ENCODE results near the gene SNAP25.

SNAP25 gene

DNA sequence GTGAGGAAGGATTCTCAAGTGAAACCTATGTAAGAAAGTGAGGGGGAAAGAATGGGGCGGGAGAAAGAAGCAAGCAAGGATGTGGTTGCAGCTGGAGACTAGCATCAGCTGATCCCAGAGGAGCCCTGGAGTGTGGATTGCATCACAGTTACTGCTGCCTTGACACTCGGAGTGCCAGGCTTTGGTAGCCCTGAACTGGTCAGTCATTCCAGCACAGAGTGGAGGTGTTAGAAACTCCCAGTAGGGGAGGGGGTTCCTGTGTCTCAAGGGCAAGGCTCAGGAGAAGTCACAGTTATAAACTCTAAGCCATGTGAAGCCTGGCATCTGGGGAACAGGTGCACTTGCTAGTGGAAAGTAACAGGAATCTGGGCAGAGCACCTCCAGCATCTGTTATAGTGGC is 23.5 kb downstream of the SNAP25 start:
- DNase-seq (ENCODE audit: low read depth), result no peak
- H3K4me3 ChIP-seq (ENCODE audit: low read depth, low read length), result no peak overlapping the region
- TF ChIP-seq, protein P1, sequence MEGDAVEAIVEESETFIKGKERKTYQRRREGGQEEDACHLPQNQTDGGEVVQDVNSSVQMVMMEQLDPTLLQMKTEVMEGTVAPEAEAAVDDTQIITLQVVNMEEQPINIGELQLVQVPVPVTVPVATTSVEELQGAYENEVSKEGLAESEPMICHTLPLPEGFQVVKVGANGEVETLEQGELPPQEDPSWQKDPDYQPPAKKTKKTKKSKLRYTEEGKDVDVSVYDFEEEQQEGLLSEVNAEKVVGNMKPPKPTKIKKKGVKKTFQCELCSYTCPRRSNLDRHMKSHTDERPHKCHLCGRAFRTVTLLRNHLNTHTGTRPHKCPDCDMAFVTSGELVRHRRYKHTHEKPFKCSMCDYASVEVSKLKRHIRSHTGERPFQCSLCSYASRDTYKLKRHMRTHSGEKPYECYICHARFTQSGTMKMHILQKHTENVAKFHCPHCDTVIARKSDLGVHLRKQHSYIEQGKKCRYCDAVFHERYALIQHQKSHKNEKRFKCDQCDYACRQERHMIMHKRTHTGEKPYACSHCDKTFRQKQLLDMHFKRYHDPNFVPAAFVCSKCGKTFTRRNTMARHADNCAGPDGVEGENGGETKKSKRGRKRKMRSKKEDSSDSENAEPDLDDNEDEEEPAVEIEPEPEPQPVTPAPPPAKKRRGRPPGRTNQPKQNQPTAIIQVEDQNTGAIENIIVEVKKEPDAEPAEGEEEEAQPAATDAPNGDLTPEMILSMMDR (IDR thresholded peaks at IDR 0.05; ENCODE audit: control insufficient read depth, extremely low read depth, insufficient read depth), result no peak

DNA sequence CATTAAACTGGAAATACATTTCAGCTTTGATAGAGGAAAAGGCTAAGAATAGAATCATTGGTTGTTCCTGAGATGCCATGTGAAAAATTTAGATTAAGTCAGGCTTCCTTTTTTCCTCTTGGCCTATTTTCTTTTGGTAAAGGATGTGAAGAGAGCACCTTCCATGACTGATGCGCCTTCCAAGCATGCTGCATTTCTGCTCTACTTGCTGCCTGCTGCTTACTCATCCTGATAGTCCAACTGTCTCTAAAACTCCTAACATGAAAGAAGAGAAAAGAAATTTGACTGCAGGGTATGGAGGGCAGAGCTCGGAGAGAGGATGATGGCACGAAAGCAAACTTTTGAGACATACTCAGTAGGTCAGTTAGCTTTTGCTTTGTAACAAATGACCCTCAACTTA is 28.8 kb downstream of the SNAP25 start:
- no peak for DNase-seq (ENCODE audit: low read depth)
- H3K4me3 ChIP-seq (ENCODE audit: low read depth, low read length), result no peak overlapping the region
- TF ChIP-seq, protein P1 (IDR thresholded peaks at IDR 0.05; ENCODE audit: control insufficient read depth, extremely low read depth, insufficient read depth), result no peak

GRCh38 chr20:10249048-10249770 is 30.6 kb downstream of the SNAP25 start:
- no peak overlapping the region for H3K4me3 ChIP-seq (ENCODE audit: low read depth, low read length)
- peak; percentile 6 for DNase-seq (ENCODE audit: low read depth)
- TF ChIP-seq, protein P1 (IDR thresholded peaks at IDR 0.05; ENCODE audit: control insufficient read depth, extremely low read depth, insufficient read depth), result no peak

DNA sequence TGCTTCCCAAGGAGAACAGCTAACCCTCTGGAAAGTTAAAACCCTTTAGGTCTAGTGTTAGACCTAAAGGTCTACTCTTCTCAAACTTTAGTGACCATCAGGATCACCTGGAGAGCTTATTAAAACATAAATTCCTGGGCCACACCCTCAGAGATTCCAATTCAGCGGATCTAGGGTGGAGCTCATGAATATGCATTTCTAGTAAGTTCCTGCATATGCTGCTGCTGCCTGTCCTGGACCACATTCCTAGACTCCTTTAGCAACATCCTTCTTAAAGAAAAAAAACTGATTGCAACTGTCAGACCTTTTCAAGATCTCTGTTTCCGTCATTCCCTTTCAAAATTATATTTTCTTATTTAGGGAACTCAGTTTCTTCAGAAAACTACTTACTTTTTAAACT is 31.2 kb downstream of the SNAP25 start:
- no peak overlapping the region for H3K4me3 ChIP-seq (ENCODE audit: low read depth, low read length)
- TF ChIP-seq, protein P1 (IDR thresholded peaks at IDR 0.05; ENCODE audit: control insufficient read depth, extremely low read depth, insufficient read depth), result no peak
- DNase-seq (ENCODE audit: low read depth), result no peak

DNA sequence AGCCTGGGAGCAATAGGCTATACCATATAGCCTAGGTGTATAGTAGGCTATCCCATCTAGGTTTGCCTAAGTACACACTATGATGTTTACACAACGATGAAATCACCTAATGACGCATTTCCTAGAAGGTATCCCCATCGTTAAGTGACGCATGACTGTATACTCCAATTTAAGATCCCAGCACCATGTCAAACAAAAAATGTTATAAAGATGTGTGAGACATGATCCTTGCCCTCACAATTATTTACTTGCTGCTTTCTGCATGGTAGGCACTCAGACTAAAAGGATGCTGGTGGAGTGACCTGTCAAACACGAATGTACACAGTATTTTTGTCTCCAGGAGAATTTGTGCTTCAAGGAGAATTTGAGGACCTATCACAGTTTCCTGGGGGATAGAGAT is 32.3 kb downstream of the SNAP25 start:
- TF ChIP-seq, protein P1 (IDR thresholded peaks at IDR 0.05; ENCODE audit: control insufficient read depth, extremely low read depth, insufficient read depth), result no peak
- H3K4me3 ChIP-seq (ENCODE audit: low read depth, low read length), result no peak overlapping the region
- DNase-seq (ENCODE audit: low read depth), result peak; percentile 28

GRCh38 chr20:10253780-10254179 is 35.1 kb downstream of the SNAP25 start:
- DNase-seq (ENCODE audit: low read depth), result no peak
- no peak overlapping the region for H3K4me3 ChIP-seq (ENCODE audit: low read depth, low read length)
- TF ChIP-seq, protein P1 (IDR thresholded peaks at IDR 0.05; ENCODE audit: control insufficient read depth, extremely low read depth, insufficient read depth), result no peak

GRCh38 chr20:10255846-10256245 is 37.2 kb downstream of the SNAP25 start:
- TF ChIP-seq, protein P1 (IDR thresholded peaks at IDR 0.05; ENCODE audit: control insufficient read depth, extremely low read depth, insufficient read depth), result no peak
- DNase-seq (ENCODE audit: low read depth), result no peak
- H3K4me3 ChIP-seq (ENCODE audit: low read depth, low read length), result no peak overlapping the region
